Uterus (tissue), 2 donors: ENCODE results near the gene NUP107.

Experiments
- POLR2A ChIP-seq, 2 donors: fragments of 450-650 bp; IDR thresholded peaks; one replicate each; pipeline ENCODE4 v1.6.1; 2016; ENCODE audit warnings: antibody characterized with exemption in 2 of 2, mild to moderate bottlenecking in 1 of 2, moderate library complexity in 1 of 2
- TF ChIP-seq, protein P1 (sequence below), 4 experiments: fragments of 200-600 bp in 2 of 4; fragments of 450-650 bp in 2 of 4; sonication (generic) in 2 of 4; IDR thresholded peaks; one replicate each; pipeline ENCODE4 v1.5.1; 2016 to 2019; ENCODE audit warnings: antibody characterized with exemption in 4 of 4, mild to moderate bottlenecking in 2 of 4, moderate library complexity in 1 of 4

DNA sequence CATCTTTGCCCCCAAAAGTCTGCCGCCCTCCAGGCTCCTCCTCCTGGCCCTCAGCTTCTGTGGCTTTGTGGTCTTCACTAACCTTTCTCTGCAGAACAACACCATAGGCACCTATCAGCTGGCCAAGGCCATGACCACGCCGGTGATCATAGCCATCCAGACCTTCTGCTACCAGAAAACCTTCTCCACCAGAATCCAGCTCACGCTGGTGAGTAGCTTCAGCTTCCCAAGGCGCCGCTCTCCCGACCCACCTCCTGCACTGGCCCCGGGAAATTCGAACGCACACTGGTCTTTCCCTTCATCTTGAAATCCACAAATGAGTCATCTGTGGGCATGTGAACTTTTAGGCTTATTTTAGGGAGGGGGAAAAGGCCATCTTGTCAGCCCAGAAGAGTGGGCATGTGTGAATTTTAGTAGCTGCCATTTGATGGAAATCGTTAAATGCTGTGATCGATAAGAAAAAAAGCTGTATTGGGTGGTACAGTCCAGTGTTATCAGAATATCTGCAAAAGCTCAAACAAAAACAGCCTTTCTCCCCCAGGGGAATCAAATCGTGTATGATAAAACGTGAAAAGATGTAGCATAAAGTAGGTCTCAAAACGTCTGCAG is 59.9 kb downstream of the NUP107 start:
- TF ChIP-seq, protein P1, sequence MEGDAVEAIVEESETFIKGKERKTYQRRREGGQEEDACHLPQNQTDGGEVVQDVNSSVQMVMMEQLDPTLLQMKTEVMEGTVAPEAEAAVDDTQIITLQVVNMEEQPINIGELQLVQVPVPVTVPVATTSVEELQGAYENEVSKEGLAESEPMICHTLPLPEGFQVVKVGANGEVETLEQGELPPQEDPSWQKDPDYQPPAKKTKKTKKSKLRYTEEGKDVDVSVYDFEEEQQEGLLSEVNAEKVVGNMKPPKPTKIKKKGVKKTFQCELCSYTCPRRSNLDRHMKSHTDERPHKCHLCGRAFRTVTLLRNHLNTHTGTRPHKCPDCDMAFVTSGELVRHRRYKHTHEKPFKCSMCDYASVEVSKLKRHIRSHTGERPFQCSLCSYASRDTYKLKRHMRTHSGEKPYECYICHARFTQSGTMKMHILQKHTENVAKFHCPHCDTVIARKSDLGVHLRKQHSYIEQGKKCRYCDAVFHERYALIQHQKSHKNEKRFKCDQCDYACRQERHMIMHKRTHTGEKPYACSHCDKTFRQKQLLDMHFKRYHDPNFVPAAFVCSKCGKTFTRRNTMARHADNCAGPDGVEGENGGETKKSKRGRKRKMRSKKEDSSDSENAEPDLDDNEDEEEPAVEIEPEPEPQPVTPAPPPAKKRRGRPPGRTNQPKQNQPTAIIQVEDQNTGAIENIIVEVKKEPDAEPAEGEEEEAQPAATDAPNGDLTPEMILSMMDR (IDR thresholded peaks at IDR 0.05) = no peak
- TF ChIP-seq POLR2A (IDR thresholded peaks at IDR 0.05) = no peak
